Keratinocyte (primary cell): ENCODE results near the gene COG5. TPM values are rescaled to one million over a fixed set of nuclear protein-coding genes. Genes with fewer than 3 reads are reported as not detected.

Experiments used
- DNase-seq: peaks from one replicate; pipeline ENCODE4 v3.0.0-alpha.2; 2011; ENCODE audit warnings: low read depth, missing footprints, low spot score
- FAIRE-seq: peaks from 2 replicates; lab custom pipeline; 2011; peaks lifted over from hg19 to GRCh38; lab: Jason Lieb, UNC
- H2AFZ ChIP-seq: 2 replicates; pipeline ENCODE4 v1.6.0; 2012; ENCODE audit warnings: low read length, control low read depth, inconsistent platforms; ENCODE audit not compliant: control insufficient read depth
- H3K27ac ChIP-seq: 2 replicates; pipeline ENCODE4 v1.5.1; 2011; ENCODE audit warnings: low read length; ENCODE audit not compliant: control insufficient read depth, insufficient read depth
- H3K27me3 ChIP-seq: 3 replicates; pipeline ENCODE4 v1.6.0; 2011; ENCODE audit warnings: low read length; ENCODE audit not compliant: control insufficient read depth, insufficient read depth; ENCODE audit errors: extremely low read depth
- H3K36me3 ChIP-seq, 2 experiments: 2 replicates in 1 of 2; 3 replicates in 1 of 2; pipeline ENCODE4 v1.5.1; 2011; ENCODE audit warnings: low read length in 2 of 2, mild to moderate bottlenecking in 1 of 2; ENCODE audit not compliant: control insufficient read depth in 2 of 2, insufficient read depth in 2 of 2; ENCODE audit errors: extremely low read depth in 1 of 2
- H3K4me1 ChIP-seq: 3 replicates; pipeline ENCODE4 v1.5.1; 2011; ENCODE audit warnings: low read length; ENCODE audit not compliant: control insufficient read depth, insufficient read depth; ENCODE audit errors: extremely low read depth
- H3K4me2 ChIP-seq: 3 replicates; pipeline ENCODE4 v1.6.0; 2011; ENCODE audit warnings: low read depth, low read length; ENCODE audit not compliant: control insufficient read depth, insufficient read depth; ENCODE audit errors: extremely low read depth
- H3K4me3 ChIP-seq, 3 experiments: fragments of 200-600 bp in 1 of 3; sonication (generic) in 1 of 3; 2 replicates in 2 of 3; 3 replicates in 1 of 3; pipeline ENCODE4 v1.5.1; 2011 to 2016; ENCODE audit warnings: low read length in 3 of 3, mild to moderate bottlenecking in 3 of 3, control low read depth in 2 of 3, inconsistent platforms in 1 of 3, low read depth in 1 of 3, mixed read lengths in 1 of 3, mixed run types in 1 of 3, moderate library complexity in 1 of 3; ENCODE audit not compliant: control insufficient read depth in 2 of 3, insufficient read depth in 2 of 3; ENCODE audit errors: extremely low read depth in 1 of 3
- H3K79me2 ChIP-seq: 2 replicates; pipeline ENCODE4 v1.6.0; 2012; ENCODE audit warnings: low read length; ENCODE audit not compliant: control insufficient read depth, insufficient read depth
- H3K9ac ChIP-seq: 3 replicates; pipeline ENCODE4 v1.6.0; 2011; ENCODE audit warnings: low read length; ENCODE audit not compliant: control insufficient read depth, insufficient read depth; ENCODE audit errors: extremely low read depth
- H3K9me1 ChIP-seq: 3 replicates; pipeline ENCODE4 v1.6.0; 2011; ENCODE audit warnings: low read length; ENCODE audit not compliant: control insufficient read depth, insufficient read depth; ENCODE audit errors: extremely low read depth
- H3K9me3 ChIP-seq: 2 replicates; pipeline ENCODE4 v1.5.1; 2012; ENCODE audit warnings: low read depth, low read length; ENCODE audit not compliant: control insufficient read depth
- H4K20me1 ChIP-seq: 3 replicates; pipeline ENCODE4 v1.6.0; 2011; ENCODE audit warnings: low read length; ENCODE audit not compliant: control insufficient read depth, insufficient read depth; ENCODE audit errors: extremely low read depth
- EZH2 ChIP-seq: IDR thresholded peaks from one replicate; pipeline ENCODE4 v1.6.1; 2012; ENCODE audit warnings: inconsistent platforms, mild to moderate bottlenecking, low read length, moderate library complexity
- dilution Hi-C: fragments of 300-500 bp; cut with MboI; formaldehyde crosslinking; loops from one replicate; pipeline ENCODE4 v1.7.0; 2020; ENCODE audit warnings: low sequenced_read_pairs; ENCODE audit not compliant: extremely low pct_ligation_motif_present
- polyA plus RNA-seq, 5 experiments: library from polyadenylated mRNA; depleted of rRNA in 3 of 5; stranded (reverse) in 3 of 5; stranded (forward) in 1 of 5; unstranded in 1 of 5; fragments of >200 nt; gene quantifications; 1 replicate in 1 of 5; 2 replicates in 3 of 5; 3 replicates in 1 of 5; pipeline versions ENCODE4 v1.2.1 to v1.2.3, GENCODE V29; 2011 to 2012; ENCODE audit warnings: missing spikeins in 2 of 5, low read depth in 1 of 5, low replicate concordance in 1 of 5
- TF ChIP-seq, protein P1 (sequence below), 3 experiments: IDR thresholded peaks in 1 of 3; conservative IDR thresholded peaks in 1 of 3; optimal IDR thresholded peaks in 1 of 3; 2 replicates in 2 of 3; 3 replicates in 1 of 3; pipeline versions ENCODE3 to v1.5.1; 2011; ENCODE audit warnings: low read length in 3 of 3, mild to moderate bottlenecking in 3 of 3, moderate library complexity in 2 of 3, control low read depth in 1 of 3, inconsistent platforms in 1 of 3; ENCODE audit not compliant: insufficient read depth in 2 of 3; ENCODE audit errors: extremely low read depth in 1 of 3

The COG5 gene
- polyA plus RNA-seq, 1 donor (not counting 4 experiments of a cell fraction or from before 2014, with no cell fraction given), result 50.7 TPM

DNA sequence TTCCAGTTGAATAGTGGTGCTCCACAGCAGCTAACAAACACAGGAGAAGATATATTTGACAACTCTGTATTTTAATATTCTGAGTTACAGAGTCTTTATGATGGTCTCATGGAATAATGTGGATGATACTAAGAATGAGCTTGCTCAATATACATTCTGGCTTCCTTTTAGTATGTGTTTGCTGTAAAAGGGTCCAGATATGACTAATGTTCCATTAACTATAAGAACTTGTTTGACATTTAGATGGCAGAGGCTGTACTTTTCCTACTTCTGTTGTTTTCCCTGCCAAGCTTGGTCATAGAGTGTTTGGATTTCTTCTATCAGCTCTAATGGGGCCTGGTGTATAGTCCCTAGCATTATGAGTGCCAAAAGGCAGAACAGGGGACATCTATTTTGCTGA, 155.4 kb downstream of the COG5 start:
- Histone ChIP-seq H3K4me2 (no peak overlapping the region), H3K36me3 (peaks cover 0 to 4% of the 10 kb centered on the region in 2 experiments), H3K9me3 (no peaks in the 10 kb centered on the region), H3K4me1 (peaks cover 18% of the 10 kb centered on the region), H3K79me2 (no peaks in the 10 kb centered on the region), H2AFZ (no peak overlapping the region), H4K20me1 (no peaks in the 10 kb centered on the region), H3K9me1 (no peaks in the 10 kb centered on the region), H3K9ac (no peak overlapping the region), H3K27me3 (no peaks in the 10 kb centered on the region), H3K27ac (no peak overlapping the region), H3K4me3 (no peak overlapping the region)
- TF ChIP-seq EZH2, result no peak
- TF ChIP-seq, protein P1, sequence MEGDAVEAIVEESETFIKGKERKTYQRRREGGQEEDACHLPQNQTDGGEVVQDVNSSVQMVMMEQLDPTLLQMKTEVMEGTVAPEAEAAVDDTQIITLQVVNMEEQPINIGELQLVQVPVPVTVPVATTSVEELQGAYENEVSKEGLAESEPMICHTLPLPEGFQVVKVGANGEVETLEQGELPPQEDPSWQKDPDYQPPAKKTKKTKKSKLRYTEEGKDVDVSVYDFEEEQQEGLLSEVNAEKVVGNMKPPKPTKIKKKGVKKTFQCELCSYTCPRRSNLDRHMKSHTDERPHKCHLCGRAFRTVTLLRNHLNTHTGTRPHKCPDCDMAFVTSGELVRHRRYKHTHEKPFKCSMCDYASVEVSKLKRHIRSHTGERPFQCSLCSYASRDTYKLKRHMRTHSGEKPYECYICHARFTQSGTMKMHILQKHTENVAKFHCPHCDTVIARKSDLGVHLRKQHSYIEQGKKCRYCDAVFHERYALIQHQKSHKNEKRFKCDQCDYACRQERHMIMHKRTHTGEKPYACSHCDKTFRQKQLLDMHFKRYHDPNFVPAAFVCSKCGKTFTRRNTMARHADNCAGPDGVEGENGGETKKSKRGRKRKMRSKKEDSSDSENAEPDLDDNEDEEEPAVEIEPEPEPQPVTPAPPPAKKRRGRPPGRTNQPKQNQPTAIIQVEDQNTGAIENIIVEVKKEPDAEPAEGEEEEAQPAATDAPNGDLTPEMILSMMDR (optimal IDR thresholded peaks at IDR 0.05 in 1 of 3, IDR thresholded peaks at IDR 0.05 in 1 of 3, conservative IDR thresholded peaks at IDR 0.05 in 1 of 3; ENCODE audit: extremely low read depth in 1 of 3, insufficient read depth in 2 of 3, low read length in 3 of 3), result no peak
- DNase-seq (no peak), FAIRE-seq (no peak)
- dilution Hi-C loops, result no loop called here

DNA sequence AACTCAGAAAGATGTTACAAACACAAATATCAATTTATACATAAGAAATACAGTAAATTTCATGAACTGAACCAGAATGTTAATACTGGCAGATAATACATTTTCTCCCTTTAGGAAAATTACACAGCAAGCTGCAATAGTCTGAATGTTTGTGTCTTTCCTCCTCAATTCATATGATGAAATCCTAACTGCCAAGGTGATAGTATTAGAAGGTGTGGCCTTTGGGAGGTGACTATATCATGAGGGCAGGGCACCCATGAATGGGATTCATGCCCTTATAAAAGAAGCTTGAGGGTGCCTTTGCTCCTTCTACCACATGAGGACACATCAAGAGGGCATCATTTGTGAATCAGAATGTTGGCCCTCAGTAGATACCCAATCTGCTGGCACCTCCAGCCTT, 158.2 kb downstream of the COG5 start:
- Histone ChIP-seq H3K4me3 (peak overlapping the region in 2 of 3 experiments; percentile 2 to 47), H3K27ac (peak overlapping the region; percentile 94), H4K20me1 (no peaks in the 10 kb centered on the region), H3K9me3 (no peaks in the 10 kb centered on the region), H3K4me1 (peaks cover 18% of the 10 kb centered on the region), H2AFZ (no peak overlapping the region), H3K79me2 (no peaks in the 10 kb centered on the region), H3K9me1 (no peaks in the 10 kb centered on the region), H3K4me2 (peak overlapping the region; percentile 86), H3K9ac (peak overlapping the region; percentile 72), H3K27me3 (no peaks in the 10 kb centered on the region), H3K36me3 (no peaks in the 10 kb centered on the region)
- DNase-seq (no peak), FAIRE-seq (peak; percentile 58)
- TF ChIP-seq, protein P1 (optimal IDR thresholded peaks at IDR 0.05 in 1 of 3, IDR thresholded peaks at IDR 0.05 in 1 of 3, conservative IDR thresholded peaks at IDR 0.05 in 1 of 3; ENCODE audit: extremely low read depth in 1 of 3, insufficient read depth in 2 of 3, low read length in 3 of 3), result no peak
- TF ChIP-seq EZH2, result no peak
- dilution Hi-C loops, result no loop called here
